HEK293T (cell line): ENCODE measurements around the gene TCF25.
"Not testable (repeated sequence)": the region's sequence is repeated elsewhere in the genome, so short reads cannot be mapped to it uniquely, and the experiment has no call there.

Experiments used
- CTCF ChIA-PET: fragments of 350-600 bp; formaldehyde crosslinking; extraction: SDS; loops from one replicate; lab custom pipeline; 2021; ENCODE audit warnings: antibody characterized with exemption, inconsistent platforms; lab: Yijun Ruan, JAX
- POLR2A ChIA-PET: fragments of 350-600 bp; formaldehyde crosslinking; extraction: SDS; loops from one replicate; lab custom pipeline; 2020; ENCODE audit warnings: antibody characterized with exemption, inconsistent platforms; lab: Yijun Ruan, JAX
- DNase-seq: peaks from one replicate; pipeline ENCODE4 v3.0.0; 2012; ENCODE audit warnings: mixed read lengths; ENCODE audit errors: extremely low spot score
- ARNT ChIP-seq: fragments of 450-650 bp; IDR thresholded peaks from 2 replicates; pipeline ENCODE4 v1.6.1; 2017; ENCODE audit warnings: mild to moderate bottlenecking
- BHLHE40 ChIP-seq: fragments of 450-650 bp; IDR thresholded peaks from 2 replicates; pipeline ENCODE4 v1.6.1; 2016; ENCODE audit warnings: mild to moderate bottlenecking, moderate library complexity, borderline replicate concordance
- CTBP1 ChIP-seq: fragments of 450-650 bp; IDR thresholded peaks from 2 replicates; pipeline ENCODE4 v1.6.1; 2016; ENCODE audit warnings: borderline replicate concordance
- ELF4 ChIP-seq: fragments of 450-650 bp; IDR thresholded peaks from 2 replicates; pipeline ENCODE4 v1.6.1; 2017; ENCODE audit warnings: antibody characterized with exemption
- FOXA1 ChIP-seq: fragments of 450-650 bp; IDR thresholded peaks from 2 replicates; pipeline ENCODE4 v1.6.1; 2016; ENCODE audit warnings: mild to moderate bottlenecking
- FOXK2 ChIP-seq: fragments of 450-650 bp; IDR thresholded peaks from 2 replicates; pipeline ENCODE4 v1.6.1; 2016; ENCODE audit warnings: mild to moderate bottlenecking
- FOXM1 ChIP-seq: fragments of 450-650 bp; IDR thresholded peaks from 2 replicates; pipeline ENCODE4 v1.6.1; 2017; ENCODE audit warnings: mild to moderate bottlenecking, borderline replicate concordance
- HDGF ChIP-seq: fragments of 450-650 bp; IDR thresholded peaks from 2 replicates; pipeline ENCODE4 v1.6.1; 2017; ENCODE audit warnings: antibody characterized with exemption, borderline replicate concordance
- L3MBTL2 ChIP-seq: fragments of 450-650 bp; conservative IDR thresholded peaks from 2 replicates; pipeline ENCODE4 v1.6.1; 2016; ENCODE audit warnings: mild to moderate bottlenecking
- LEF1 ChIP-seq: fragments of 450-650 bp; IDR thresholded peaks from 2 replicates; pipeline ENCODE4 v1.6.1; 2017; ENCODE audit warnings: mild to moderate bottlenecking, borderline replicate concordance
- NFRKB ChIP-seq: fragments of 450-650 bp; IDR thresholded peaks from 2 replicates; pipeline ENCODE4 v1.6.1; 2016; ENCODE audit warnings: mild to moderate bottlenecking, moderate library complexity
- PKNOX1 ChIP-seq: fragments of 450-650 bp; IDR thresholded peaks from 2 replicates; pipeline ENCODE4 v1.6.1; 2016
- SP1 ChIP-seq: fragments of 450-650 bp; IDR thresholded peaks from 2 replicates; pipeline ENCODE4 v1.6.1; 2017
- SUZ12 ChIP-seq: fragments of 450-650 bp; IDR thresholded peaks from 2 replicates; pipeline ENCODE4 v1.6.1; 2016; ENCODE audit warnings: mild to moderate bottlenecking
- TARDBP ChIP-seq: fragments of 450-650 bp; IDR thresholded peaks from 2 replicates; pipeline ENCODE4 v1.6.1; 2016
- ZNF384 ChIP-seq: fragments of 450-650 bp; IDR thresholded peaks from 2 replicates; pipeline ENCODE4 v1.6.1; 2016

The TCF25 gene

DNA sequence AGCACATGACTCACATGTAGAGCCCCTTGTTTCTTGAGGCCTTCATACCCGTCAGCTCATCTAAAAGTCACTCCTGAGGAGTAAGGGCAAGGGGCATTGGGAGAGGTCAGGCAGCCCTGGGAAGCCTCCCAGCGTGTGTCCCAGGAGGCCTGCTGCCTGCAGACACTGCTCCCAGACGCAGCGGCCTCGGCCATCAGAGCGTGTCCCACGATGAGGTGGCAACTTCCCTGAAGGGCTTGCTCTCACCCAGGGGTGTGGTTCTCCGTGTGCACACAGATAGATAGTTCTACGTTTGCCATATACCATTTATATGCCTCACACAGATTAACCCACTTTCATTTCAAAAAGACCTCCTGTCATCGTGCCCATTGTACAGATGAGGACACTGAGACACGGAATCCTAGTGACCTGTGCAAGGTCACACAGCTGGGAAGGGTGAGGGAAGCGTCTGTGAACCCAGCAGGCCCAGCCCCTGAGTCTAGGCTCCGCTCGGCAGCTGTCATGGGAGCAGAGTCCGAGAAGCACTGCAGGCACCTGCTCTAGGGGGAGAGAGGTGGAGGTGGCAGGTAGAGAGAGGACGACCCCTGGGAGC, 58.0 kb downstream of the TCF25 start:
- ChIA-PET POLR2A (interaction anchor here (1.9 kb wide), 1 partner anchor 9 kb away, joined by 7 read pairs; the partner anchor contains the start of gene TUBB3), CTCF (no interaction called here)
- TF ChIP-seq SUZ12 (no peak), L3MBTL2 (no peak)
- DNase-seq, result no peak

DNA sequence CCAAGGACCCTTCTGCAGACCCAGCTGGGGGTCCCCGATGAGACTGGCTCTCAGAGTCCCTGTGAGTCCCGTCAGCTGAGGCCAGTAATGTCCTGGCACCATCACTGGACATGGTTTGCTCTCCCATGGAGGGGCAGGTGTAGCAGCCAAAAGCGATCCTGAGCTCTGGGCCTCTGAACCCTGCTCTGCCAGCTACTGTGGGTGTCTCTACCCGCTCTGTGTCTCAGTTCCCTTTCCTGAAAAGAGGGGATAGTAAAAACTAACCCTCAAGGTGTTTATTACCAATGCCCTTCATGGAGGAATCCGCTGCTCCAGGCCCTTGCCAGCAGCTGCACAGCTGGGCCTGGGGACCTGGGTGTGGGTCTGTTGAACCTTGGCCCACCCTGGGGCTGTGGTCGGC, 58.6 kb downstream of the TCF25 start:
- no peak for DNase-seq
- POLR2A ChIA-PET, result interaction anchor here (1.9 kb wide), 1 partner anchor 10 kb away, joined by 7 read pairs; the partner anchor contains the start of gene TUBB3
- CTCF ChIA-PET, result no interaction called here
- TF ChIP-seq FOXK2, result no peak
- TF ChIP-seq ARNT, result no peak
- no peak for TF ChIP-seq FOXA1
- TF ChIP-seq SP1, result no peak

- DNase-seq, CTCF ChIA-PET, POLR2A ChIA-PET: not testable (repeated sequence)
Measured at GRCh38 chr16:89934019-89934418, 60.6 kb downstream of the TCF25 start.

GRCh38 chr16:89934611-89935553, 61.5 kb downstream of the TCF25 start:
- ChIA-PET CTCF (no interaction called here), POLR2A (interaction anchor here (1.0 kb wide), 1 partner anchor 38 kb away, joined by 4 read pairs; no protein-coding TSS in a partner anchor)
- TF ChIP-seq SP1, result no peak
- TF ChIP-seq HDGF, result no peak
- no peak for TF ChIP-seq TARDBP
- no peak for TF ChIP-seq NFRKB
- no peak for TF ChIP-seq ELF4
- TF ChIP-seq LEF1, result no peak
- no peak for TF ChIP-seq BHLHE40
- TF ChIP-seq FOXK2, result no peak
- TF ChIP-seq FOXM1, result no peak
- TF ChIP-seq FOXA1, result no peak
- no peak for TF ChIP-seq PKNOX1
- no peak for TF ChIP-seq ARNT
- no peak for TF ChIP-seq CTBP1
- TF ChIP-seq SUZ12, result no peak
- no peak for TF ChIP-seq ZNF384
- no peak for DNase-seq

- CTCF ChIA-PET, DNase-seq: not testable (repeated sequence)
- POLR2A ChIA-PET, result interaction anchor here (1.0 kb wide), 1 partner anchor 38 kb away, joined by 4 read pairs; no protein-coding TSS in a partner anchor
Measured at GRCh38 chr16:89935620-89936019, 62.2 kb downstream of the TCF25 start.

GRCh38 chr16:89936034-89936433, 62.6 kb downstream of the TCF25 start:
- TF ChIP-seq FOXA1 (no peak), LEF1 (no peak), ARNT (no peak), SUZ12 (no peak), L3MBTL2 (no peak), BHLHE40 (no peak), NFRKB (no peak), HDGF (no peak), FOXK2 (no peak), CTBP1 (no peak), ZNF384 (no peak), ELF4 (no peak), FOXM1 (no peak), SP1 (no peak)
- CTCF ChIA-PET, result no interaction called here
- POLR2A ChIA-PET, result interaction anchor here (1.0 kb wide), 1 partner anchor 37 kb away, joined by 4 read pairs; no protein-coding TSS in a partner anchor
- no peak for DNase-seq

GRCh38 chr16:89936508-89936907, 63.1 kb downstream of the TCF25 start:
- no peak for DNase-seq
- TF ChIP-seq LEF1, result no peak
- TF ChIP-seq TARDBP, result no peak
- TF ChIP-seq FOXM1, result no peak
- TF ChIP-seq CTBP1, result no peak
- no peak for TF ChIP-seq NFRKB
- TF ChIP-seq FOXA1, result no peak
- TF ChIP-seq HDGF, result no peak
- no peak for TF ChIP-seq FOXK2
- no peak for TF ChIP-seq SUZ12
- TF ChIP-seq BHLHE40, result no peak
- TF ChIP-seq ARNT, result no peak
- no peak for TF ChIP-seq SP1
- TF ChIP-seq PKNOX1, result no peak
- no peak for TF ChIP-seq ZNF384
- TF ChIP-seq L3MBTL2, result no peak
- no peak for TF ChIP-seq ELF4
- POLR2A ChIA-PET, result no interaction called here
- CTCF ChIA-PET, result no interaction called here
